SK-N-SH (cell line): ENCODE data around the gene SLC26A8. TPM values are rescaled to one million over a fixed set of nuclear protein-coding genes. Genes with fewer than 3 reads are reported as not detected.

Experiments
- CTCF ChIA-PET: fragments of 300-600, 350-600 bp; formaldehyde crosslinking; extraction: SDS; loops from one replicate; lab custom pipeline; 2021; lab: Yijun Ruan, JAX
- POLR2A ChIA-PET: fragments of 350-600 bp; sonication (Branson Sonifier 250); formaldehyde crosslinking; extraction: SDS; loops from one replicate; lab custom pipeline; 2020; ENCODE audit warnings: antibody characterized with exemption, inconsistent platforms; lab: Yijun Ruan, JAX
- DNase-seq: peaks from one replicate; pipeline ENCODE4 v3.0.0; 2012
- H2AFZ ChIP-seq: fragments of 200-600 bp; sonication (generic); 2 replicates; pipeline ENCODE4 v1.8.1; 2016; ENCODE audit warnings: antibody characterized with exemption, mild to moderate bottlenecking, low read depth
- H3F3A ChIP-seq: fragments of 200-600 bp; sonication (generic); replicated peaks from 2 replicates; pipeline ENCODE3; 2016; ENCODE audit warnings: antibody characterized with exemption, mild to moderate bottlenecking; ENCODE audit not compliant: insufficient read depth
- H3K27ac ChIP-seq, 2 experiments: fragments of 200-500 bp in 1 of 2; fragments of 200-600 bp in 1 of 2; sonication (Bioruptor generic) in 1 of 2; sonication (generic), shearing (Covaris generic) in 1 of 2; 2 replicates each; pipeline versions ENCODE4 v1.5.1 to v1.6.1; 2014 to 2016; ENCODE audit warnings: low read depth in 2 of 2, inconsistent platforms in 1 of 2, low read length in 1 of 2, mild to moderate bottlenecking in 1 of 2, mixed read lengths in 1 of 2
- H3K27me3 ChIP-seq: fragments of 200-600 bp; sonication (generic), shearing (Covaris generic); 2 replicates; pipeline ENCODE4 v1.6.1; 2016; ENCODE audit warnings: mixed run types; ENCODE audit not compliant: insufficient read depth
- H3K36me3 ChIP-seq, 2 experiments: fragments of 200-500 bp in 1 of 2; fragments of 200-600 bp in 1 of 2; sonication (Bioruptor generic) in 1 of 2; sonication (generic) in 1 of 2; replicated peaks in 1 of 2; 2 replicates each; pipeline versions ENCODE3 to v1.5.1; 2014 to 2016; ENCODE audit warnings: low read length in 1 of 2, mild to moderate bottlenecking in 1 of 2; ENCODE audit not compliant: insufficient read depth in 2 of 2, control insufficient read depth in 1 of 2
- H3K4me1 ChIP-seq, 2 experiments: fragments of 200-500 bp in 1 of 2; fragments of 200-600 bp in 1 of 2; sonication (Bioruptor generic) in 1 of 2; sonication (generic), shearing (Covaris generic) in 1 of 2; 2 replicates each; pipeline versions ENCODE4 v1.5.1 to v1.6.1; 2014 to 2016; ENCODE audit warnings: low read depth in 1 of 2, low read length in 1 of 2, mixed run types in 1 of 2; ENCODE audit not compliant: insufficient read depth in 2 of 2, control insufficient read depth in 1 of 2
- H3K4me2 ChIP-seq: fragments of 200-600 bp; sonication (generic), shearing (Covaris generic); 2 replicates; pipeline ENCODE4 v1.6.1; 2017; ENCODE audit warnings: mixed run types
- H3K4me3 ChIP-seq, 2 experiments: fragments of 200-500 bp in 1 of 2; fragments of 200-600 bp in 1 of 2; sonication (Bioruptor generic) in 1 of 2; sonication (generic), shearing (Covaris generic) in 1 of 2; 2 replicates each; pipeline versions ENCODE4 v1.5.1 to v1.8.1; 2014 to 2016; ENCODE audit warnings: low read depth in 2 of 2, inconsistent platforms in 1 of 2, low read length in 1 of 2, mild to moderate bottlenecking in 1 of 2, mixed read lengths in 1 of 2, moderate library complexity in 1 of 2
- H3K79me2 ChIP-seq: fragments of 200-600 bp; sonication (generic); 2 replicates; pipeline ENCODE4 v1.8.1; 2017; ENCODE audit warnings: mild to moderate bottlenecking; ENCODE audit not compliant: insufficient read depth
- H3K9ac ChIP-seq: fragments of 200-600 bp; sonication (generic); 2 replicates; pipeline ENCODE4 v1.6.1; 2017; ENCODE audit warnings: mixed run types
- H3K9me2 ChIP-seq: fragments of 200-600 bp; sonication (generic); 2 replicates; pipeline ENCODE4 v1.6.1; 2017; ENCODE audit warnings: mixed run types
- H3K9me3 ChIP-seq: fragments of 200-600 bp; sonication (generic); 2 replicates; pipeline ENCODE4 v1.6.1; 2017; ENCODE audit warnings: mixed run types, mild to moderate bottlenecking, moderate library complexity
- H4K20me1 ChIP-seq: fragments of 200-600 bp; sonication (generic); 2 replicates; pipeline ENCODE4 v1.6.1; 2017; ENCODE audit warnings: mild to moderate bottlenecking, mixed run types; ENCODE audit not compliant: insufficient read depth
- CHD2 ChIP-seq: fragments of 150-350 bp; IDR thresholded peaks from 2 replicates; pipeline ENCODE4 v1.6.1; 2018; ENCODE audit warnings: low read length; ENCODE audit not compliant: partially characterized antibody
- ELF1 ChIP-seq: IDR thresholded peaks from 2 replicates; pipeline ENCODE4 v1.4.0; 2012
- EZH2phosphoT487 ChIP-seq: fragments of 200-600 bp; sonication (generic); IDR thresholded peaks from 2 replicates; pipeline ENCODE4 v1.6.1; 2017; ENCODE audit warnings: low read depth, mixed run types, mild to moderate bottlenecking, antibody characterized with exemption, moderate library complexity, borderline replicate concordance
- FOSL2 ChIP-seq: IDR thresholded peaks from 2 replicates; pipeline ENCODE4 v1.4.0; 2012; ENCODE audit warnings: low read depth, mild to moderate bottlenecking, moderate library complexity, borderline replicate concordance
- FOXJ3 ChIP-seq: sonication (generic); formaldehyde crosslinking; IDR thresholded peaks from 2 replicates; pipeline ENCODE4 v1.5.1; 2020; ENCODE audit warnings: mild to moderate bottlenecking, missing genetic modification reagents
- GABPA ChIP-seq: IDR thresholded peaks from 2 replicates; pipeline ENCODE4 v1.4.0; 2012; ENCODE audit warnings: low read depth, mild to moderate bottlenecking
- IRF3 ChIP-seq: fragments of 150-350 bp; IDR thresholded peaks from 2 replicates; pipeline ENCODE4 v1.6.1; 2016; ENCODE audit warnings: mild to moderate bottlenecking, low read depth, low read length
- JUND ChIP-seq: IDR thresholded peaks from 2 replicates; pipeline ENCODE4 v1.4.0; 2012
- MEF2A ChIP-seq: IDR thresholded peaks from 2 replicates; pipeline ENCODE4 v1.4.0; 2012; ENCODE audit warnings: low read depth, borderline replicate concordance
- NFIC ChIP-seq: IDR thresholded peaks from 2 replicates; pipeline ENCODE4 v1.4.0; 2012; ENCODE audit warnings: borderline replicate concordance
- NRF1 ChIP-seq: IDR thresholded peaks from 2 replicates; pipeline ENCODE4 v1.6.1; 2012; ENCODE audit warnings: low read depth, mild to moderate bottlenecking, low read length
- PBX3 ChIP-seq: IDR thresholded peaks from 2 replicates; pipeline ENCODE4; 2012
- POLR2AphosphoS5 ChIP-seq: IDR thresholded peaks from 2 replicates; pipeline ENCODE4 v1.6.1; 2012; ENCODE audit warnings: low read depth, low read length
- RXRA ChIP-seq: IDR thresholded peaks from 2 replicates; pipeline ENCODE4 v1.4.0; 2012; ENCODE audit warnings: low read depth, mild to moderate bottlenecking, borderline replicate concordance
- USF2 ChIP-seq: fragments of 150-350 bp; IDR thresholded peaks from 2 replicates; pipeline ENCODE4 v1.6.1; 2017; ENCODE audit warnings: antibody characterized with exemption, low read length, low read depth, borderline replicate concordance
- YY1 ChIP-seq: IDR thresholded peaks from 2 replicates; pipeline ENCODE4 v1.4.0; 2012; ENCODE audit warnings: low read depth, mild to moderate bottlenecking
- ZBTB33 ChIP-seq: IDR thresholded peaks from 2 replicates; pipeline ENCODE4 v1.4.0; 2012; ENCODE audit warnings: low read depth, borderline replicate concordance
- WGBS: methylation state at CpG from one replicate; pipeline ENCODE4 v1.1.6; 2017; ENCODE audit warnings: low lambda C conversion rate; 5-methylcytosine and 5-hydroxymethylcytosine counted together
- polyA plus RNA-seq, 3 experiments: library from polyadenylated mRNA; depleted of rRNA; stranded (reverse); fragments of >200 nt; gene quantifications; 2 replicates each; pipeline ENCODE4 v1.2.3, GENCODE V29; 2012
- TF ChIP-seq, protein P1 (sequence below): fragments of 200-600 bp; sonication (generic); IDR thresholded peaks from 2 replicates; pipeline ENCODE4 v1.6.1; 2017; ENCODE audit warnings: antibody characterized with exemption, mild to moderate bottlenecking, moderate library complexity

SLC26A8 gene
- polyA plus RNA-seq, 1 of the 3 experiments (the other 2 are of a cell fraction), result not detected

DNA sequence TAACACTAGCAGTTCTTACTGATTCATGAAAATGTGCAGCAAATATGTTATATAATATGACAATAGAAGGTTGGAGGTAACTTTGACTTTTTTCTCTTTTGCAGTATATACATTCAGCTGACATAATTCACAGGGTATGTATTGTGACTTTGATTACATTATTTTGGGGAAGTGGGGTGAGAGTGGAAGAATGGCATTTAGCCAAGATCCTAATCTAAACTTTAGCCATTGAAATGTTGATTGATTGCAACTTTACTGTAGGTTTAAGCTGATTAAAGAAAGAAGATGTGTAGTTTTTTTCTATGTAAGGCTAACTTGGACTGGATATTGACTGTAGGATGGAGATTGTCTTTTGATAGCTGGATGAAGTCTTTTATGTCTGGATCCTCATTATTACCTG is 49.1 kb upstream of the SLC26A8 start (continued):
- TF ChIP-seq, protein P1, sequence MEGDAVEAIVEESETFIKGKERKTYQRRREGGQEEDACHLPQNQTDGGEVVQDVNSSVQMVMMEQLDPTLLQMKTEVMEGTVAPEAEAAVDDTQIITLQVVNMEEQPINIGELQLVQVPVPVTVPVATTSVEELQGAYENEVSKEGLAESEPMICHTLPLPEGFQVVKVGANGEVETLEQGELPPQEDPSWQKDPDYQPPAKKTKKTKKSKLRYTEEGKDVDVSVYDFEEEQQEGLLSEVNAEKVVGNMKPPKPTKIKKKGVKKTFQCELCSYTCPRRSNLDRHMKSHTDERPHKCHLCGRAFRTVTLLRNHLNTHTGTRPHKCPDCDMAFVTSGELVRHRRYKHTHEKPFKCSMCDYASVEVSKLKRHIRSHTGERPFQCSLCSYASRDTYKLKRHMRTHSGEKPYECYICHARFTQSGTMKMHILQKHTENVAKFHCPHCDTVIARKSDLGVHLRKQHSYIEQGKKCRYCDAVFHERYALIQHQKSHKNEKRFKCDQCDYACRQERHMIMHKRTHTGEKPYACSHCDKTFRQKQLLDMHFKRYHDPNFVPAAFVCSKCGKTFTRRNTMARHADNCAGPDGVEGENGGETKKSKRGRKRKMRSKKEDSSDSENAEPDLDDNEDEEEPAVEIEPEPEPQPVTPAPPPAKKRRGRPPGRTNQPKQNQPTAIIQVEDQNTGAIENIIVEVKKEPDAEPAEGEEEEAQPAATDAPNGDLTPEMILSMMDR, result no peak; the same call in 1 of the 2 replicates
- TF ChIP-seq ZBTB33 (no peak), POLR2AphosphoS5 (no peak), FOSL2 (no peak)
- TF ChIP-seq, all 33 proteins: peak for 0

DNA sequence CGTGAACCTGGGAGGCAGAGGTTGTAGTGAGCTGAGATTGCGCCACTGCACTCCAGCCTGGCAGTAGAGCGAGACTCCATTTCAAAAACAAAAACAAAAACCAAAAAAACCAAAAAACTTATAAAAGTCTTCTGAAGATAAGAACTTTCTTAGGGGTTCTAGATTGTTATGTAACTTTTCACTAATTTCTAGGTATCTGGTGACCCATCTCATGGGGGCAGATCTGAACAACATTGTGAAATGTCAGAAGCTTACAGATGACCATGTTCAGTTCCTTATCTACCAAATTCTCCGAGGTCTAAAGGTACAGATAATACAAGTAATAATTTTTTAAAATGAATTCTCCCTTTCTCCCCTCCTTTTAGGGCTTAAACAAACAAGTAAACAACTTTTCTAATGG is 48.2 kb upstream of the SLC26A8 start:
- no peak for DNase-seq
- CTCF ChIA-PET, result interaction anchor here (1.0 to 3.7 kb wide), 4 partner anchors 10 to 269 kb away, joined by 3 to 19 read pairs (median 11); no protein-coding TSS in a partner anchor
- H3K36me3 ChIP-seq, result peaks cover 14 to 29% of the 10 kb centered on the region in 2 experiments
- no peak overlapping the region for H3K27ac ChIP-seq
- no peaks in the 10 kb centered on the region for H3K9me2 ChIP-seq
- no peaks in the 10 kb centered on the region for H3F3A ChIP-seq
- POLR2A ChIA-PET, result interaction anchor here (1.2 kb wide), 1 partner anchor 45 kb away, joined by 3 read pairs; the partner anchor contains the start of gene MAPK14
- H3K79me2 ChIP-seq, result peaks cover 58% of the 10 kb centered on the region
- H3K27me3 ChIP-seq, result no peaks in the 10 kb centered on the region
- H3K4me1 ChIP-seq, result no peaks in the 10 kb centered on the region; a peak in 1 of 4 replicates
- no peaks in the 10 kb centered on the region for H3K9me3 ChIP-seq
- H4K20me1 ChIP-seq, result peaks cover 28% of the 10 kb centered on the region
- no peak overlapping the region for H2AFZ ChIP-seq
- no peak overlapping the region for H3K4me2 ChIP-seq
- no peak overlapping the region for H3K4me3 ChIP-seq
- TF ChIP-seq ELF1 (no peak), IRF3 (no peak), RXRA (no peak), NFIC (no peak)
- no peak overlapping the region for H3K9ac ChIP-seq
- 97% methylated on average over 4 of the region's 4 CpGs for WGBS

- H3K9me2 ChIP-seq, result no peaks in the 10 kb centered on the region
- no peaks in the 10 kb centered on the region for H3K27me3 ChIP-seq
- H2AFZ ChIP-seq, result no peak overlapping the region
- H3F3A ChIP-seq, result peaks cover 3% of the 10 kb centered on the region
- H3K9ac ChIP-seq, result no peak overlapping the region
- peaks cover 0 to 9% of the 10 kb centered on the region in 2 experiments; a peak in 2 of 4 replicates for H3K4me1 ChIP-seq
- POLR2A ChIA-PET, result no interaction called here
- H3K9me3 ChIP-seq, result no peaks in the 10 kb centered on the region
- no peak overlapping the region for H3K27ac ChIP-seq
- CTCF ChIA-PET, result interaction anchor here (0.9 to 3.7 kb wide), 2 partner anchors 23 to 44 kb away, joined by 3 to 16 read pairs; partner anchors contain the start of gene MAPK14
- DNase-seq, result no peak
- WGBS, result 98% methylated on average over 1 of the region's 1 CpG
- no peak overlapping the region for H3K4me2 ChIP-seq
- H4K20me1 ChIP-seq, result peaks cover 38% of the 10 kb centered on the region
- H3K4me3 ChIP-seq, result no peak overlapping the region
- peaks cover 11 to 28% of the 10 kb centered on the region in 2 experiments for H3K36me3 ChIP-seq
- H3K79me2 ChIP-seq, result peaks cover 66% of the 10 kb centered on the region
- no peak for TF ChIP-seq USF2
- TF ChIP-seq MEF2A, result no peak
- no peak for TF ChIP-seq FOXJ3
- TF ChIP-seq JUND, result no peak
- TF ChIP-seq YY1, result no peak
- no peak for TF ChIP-seq CHD2
- TF ChIP-seq NRF1, result no peak
- no peak for TF ChIP-seq ELF1
- TF ChIP-seq PBX3, result no peak
- no peak for TF ChIP-seq POLR2AphosphoS5
- no peak for TF ChIP-seq GABPA
- no peak for TF ChIP-seq EZH2phosphoT487
Observed at GRCh38 chr6:36071714-36072113, 47.3 kb upstream of the SLC26A8 start.
